Heart left ventricle (tissue), 16 donors: Measurements from ENCODE around the gene NUTF2. TPM values are rescaled to one million over a fixed set of nuclear protein-coding genes. Genes with fewer than 3 reads are reported as not detected.
"Not testable (repeated sequence)": the region's sequence is repeated elsewhere in the genome, so short reads cannot be mapped to it uniquely, and the experiment has no call there.

Source experiments
- ATAC-seq, 4 donors: fragments of 200-7000 bp; cut with Tn5 transposase; one replicate each; pipeline ENCODE4 v1.9.1; 2020 to 2022; ENCODE audit warnings: moderate library complexity in 4 of 4, mild to moderate bottlenecking in 3 of 4, moderate number of reproducible peaks in 1 of 4
- DNase-seq, 5 donors: peaks; one replicate each; pipeline ENCODE4 v3.0.0-alpha.2; 2020
- H3K27ac ChIP-seq, 12 donors: fragments of 200-600 bp; sonication (generic) in 4 of 12; one replicate each; pipeline versions ENCODE4 v1.5.0 to v1.8.0; 2016 to 2022; ENCODE audit warnings: mild to moderate bottlenecking in 2 of 12
- H3K27me3 ChIP-seq, 9 donors: fragments of 200-600 bp; sonication (generic) in 2 of 9; one replicate each; pipeline versions ENCODE4 v1.5.1 to v1.8.0; 2016 to 2022; ENCODE audit warnings: mild to moderate bottlenecking in 3 of 9
- H3K36me3 ChIP-seq, 9 donors: fragments of 200-600 bp; sonication (generic) in 2 of 9; one replicate each; pipeline versions ENCODE4 v1.5.0 to v1.8.0; 2018 to 2022; ENCODE audit warnings: mild to moderate bottlenecking in 2 of 9
- H3K4me1 ChIP-seq, 12 donors: fragments of 200-600 bp; sonication (generic) in 4 of 12; one replicate each; pipeline versions ENCODE4 v1.5.0 to v1.8.0; 2016 to 2022; ENCODE audit warnings: mild to moderate bottlenecking in 3 of 12
- H3K4me3 ChIP-seq, 12 donors: fragments of 200-600 bp; sonication (generic) in 4 of 12; one replicate each; pipeline versions ENCODE4 v1.5.0 to v1.8.0; 2017 to 2022; ENCODE audit warnings: mild to moderate bottlenecking in 9 of 12, moderate library complexity in 4 of 12
- H3K9me3 ChIP-seq, 12 donors: fragments of 200-600 bp; sonication (generic) in 4 of 12; one replicate each; pipeline versions ENCODE4 v1.5.0 to v1.8.0; 2016 to 2022; ENCODE audit warnings: mild to moderate bottlenecking in 1 of 12
- CTCF ChIP-seq, 12 donors: fragments of 200-600 bp; sonication (generic) in 4 of 12; IDR thresholded peaks; one replicate each; pipeline versions ENCODE4 v1.5.0 to v1.8.0; 2018 to 2022; ENCODE audit warnings: antibody characterized with exemption in 12 of 12, mild to moderate bottlenecking in 5 of 12
- POLR2A ChIP-seq, 2 donors: fragments of 450-650 bp; IDR thresholded peaks; one replicate each; pipeline ENCODE4 v1.6.1; 2017; ENCODE audit warnings: antibody characterized with exemption in 2 of 2, mild to moderate bottlenecking in 2 of 2, moderate library complexity in 2 of 2
- WGBS, 4 donors: extraction: QIAGEN DNeasy Blood & Tissue Kit in 2 of 4; methylation state at CpG; one replicate each; pipeline versions ENCODE4 v1.1.5 to v1.1.7; 2013 to 2018; 5-methylcytosine and 5-hydroxymethylcytosine counted together
- intact Hi-C, 10 donors: fragments of 100-400 bp; cut with DNase I; formaldehyde crosslinking; loops; one replicate each; pipeline versions ENCODE4 v1.11.1 to v1.14.2; 2022
- polyA plus RNA-seq, 2 donors: library from polyadenylated mRNA; stranded (reverse); fragments of 200-250 nt; gene quantifications; one replicate each; pipeline ENCODE4 v1.2.3, GENCODE V29; 2013
- total RNA-seq, 9 donors: library from RNA; depleted of rRNA in 2 of 9; stranded (reverse); fragments of >200 nt in 2 of 9; fragmentation: NEBNext Ultra II Directional in 3 of 9; extraction: Animal tissue kit (Norgen Biotek cat#: 25700) in 3 of 9; gene quantifications; one replicate each; pipeline versions ENCODE4 v1.1.0 to v1.2.4, GENCODE V29; 2016 to 2023
- donor health status: ischemic (EF 13 %, LVEDD 7.1; RV severe dilation, severe dysfunction).
- donor health status: healthy with polysubstance abuse.
- donor health status: DM: no; HTN: yes; CAD: no.
- donor health status: DM: no; HTN: no; CAD: no.
- donor health status: ischemic (EF 25% LVEDD 6.9; RV normal size, moderate dysfunction).
- donor health status: ischemic (EF 25% LVEDD 5.7; RV mildly dilated, moderate dysfunction).
- donor health status: healthy.
- donor health status: DM: yes; HTN: yes; CAD: no.
- donor health status: ischemic (EF 35%, LVEDD 5.7; RV mildly dilated, moderate dysfunction).
- donor health status: nonischemic (EF 11% LVEDD 7.7; RV severe dilation, severe dysfunction).
- donor health status: DM: yes; HTN: yes; CAD: no.
- donor health status: PGD.
- donor health status: ischemic (EF 29% LVEDD 5.4; RV normal size, mild dysfunction).
- donor health status: nonischemic (EF 23%, LVEDD 6.1; RV moderate dilation, normal function).

The NUTF2 gene
- total and polyA plus RNA-seq, 11 donors = 66.5 to 191 (median 93.9) TPM

GRCh38 chr16:67860589-67861398, 14.1 kb downstream of the NUTF2 start:
- intact Hi-C loops = loop anchor here in 1 of 10 donors (10.0 kb wide), 1 partner anchor 336 kb away; the partner anchor contains the start of gene RIPOR1
- no peak for ATAC-seq
- TF ChIP-seq CTCF (IDR thresholded peaks at IDR 0.05) = no peak
- no peak for TF ChIP-seq POLR2A (IDR thresholded peaks at IDR 0.05)
- H3K27me3 ChIP-seq = no peaks in the 10 kb centered on the region
- H3K4me3 ChIP-seq = no peak overlapping the region
- H3K4me1 ChIP-seq = peaks cover 10 to 86% (median 70%) of the 10 kb centered on the region in 12 donors
- no peak for DNase-seq
- peaks cover 0 to 30% (median 9%) of the 10 kb centered on the region in 9 donors for H3K36me3 ChIP-seq
- WGBS, 4 donors = 74 to 77% (median 76%) methylated on average over 8 of the region's 8 CpGs
- no peaks in the 10 kb centered on the region for H3K9me3 ChIP-seq
- peak overlapping the region; percentile 10 to 96 (median 88) for H3K27ac ChIP-seq

GRCh38 chr16:67861877-67862276, 15.1 kb downstream of the NUTF2 start:
- intact Hi-C loops = loop anchor here in 2 of 10 donors (2.0 to 10.0 kb wide), 2 partner anchors 15 to 337 kb away; partner anchors contain the start of genes CENPT (in 1 of the 2), NUTF2 (in 1 of the 2) and RIPOR1 (in 1 of the 2)
- no peaks in the 10 kb centered on the region for H3K27me3 ChIP-seq
- DNase-seq = no peak
- 62 to 68% (median 65%) methylated on average over 6 of the region's 6 CpGs for WGBS, 4 donors
- peaks cover 0 to 41% (median 20%) of the 10 kb centered on the region in 9 donors for H3K36me3 ChIP-seq
- H3K4me3 ChIP-seq = no peak overlapping the region
- TF ChIP-seq POLR2A (IDR thresholded peaks at IDR 0.05) (no peak), CTCF (IDR thresholded peaks at IDR 0.05) (no peak)
- peaks cover 10 to 76% (median 64%) of the 10 kb centered on the region in 12 donors for H3K4me1 ChIP-seq
- H3K27ac ChIP-seq = peak overlapping the region; percentile 10 to 96 (median 88)
- H3K9me3 ChIP-seq = no peaks in the 10 kb centered on the region
- no peak for ATAC-seq

- intact Hi-C loops = loop anchor here in 2 of 10 donors (2.0 to 10.0 kb wide), 2 partner anchors 16 to 338 kb away; partner anchors contain the start of genes CENPT (in 1 of the 2), NUTF2 (in 1 of the 2) and RIPOR1 (in 1 of the 2)
- H3K9me3 ChIP-seq = no peaks in the 10 kb centered on the region
- TF ChIP-seq CTCF (IDR thresholded peaks at IDR 0.05) = no peak
- TF ChIP-seq POLR2A (IDR thresholded peaks at IDR 0.05) = peak in 1 of 2 donors; percentile 48
- H3K27ac ChIP-seq = peak overlapping the region; percentile 81 to 96 (median 88)
- H3K4me1 ChIP-seq = peaks cover 6 to 66% (median 55%) of the 10 kb centered on the region in 12 donors
- peaks cover 0 to 51% (median 30%) of the 10 kb centered on the region in 9 donors for H3K36me3 ChIP-seq
- H3K4me3 ChIP-seq = peak overlapping the region in 6 of 12 donors; percentile 8 to 25 (median 18)
- ATAC-seq (peak; percentile 88 to 97 (median 94)), DNase-seq (peak; percentile 82 to 92 (median 88))
- WGBS, 4 donors = 15 to 35% (median 33%) methylated on average over 9 to 11 of the region's 11 CpGs
- no peaks in the 10 kb centered on the region for H3K27me3 ChIP-seq
These were observed 16.2 kb downstream of the NUTF2 start for GRCh38 chr16:67862623-67863583.

GRCh38 chr16:67864044-67864443, 17.3 kb downstream of the NUTF2 start:
- not testable (repeated sequence) for DNase-seq, ATAC-seq, H3K4me3 ChIP-seq, H3K27me3 ChIP-seq, H3K9me3 ChIP-seq
- Histone ChIP-seq H3K4me1 (peaks cover 6 to 54% (median 45%) of the 10 kb centered on the region in 12 donors), H3K27ac (peak overlapping the region; percentile 80 to 96 (median 88)), H3K36me3 (peaks cover 0 to 62% (median 41%) of the 10 kb centered on the region in 9 donors)
- intact Hi-C loops = loop anchor here in 1 of 10 donors (10.0 kb wide), 1 partner anchor 339 kb away; the partner anchor contains the start of gene RIPOR1
- 90 to 96% (median 94%) methylated on average over 6 of the region's 6 CpGs for WGBS, 4 donors
